ENCODE data around the gene SAMD1. TPM values are rescaled to one million over a fixed set of nuclear protein-coding genes. Genes with fewer than 3 reads are reported as not detected.
A peak's percentile ranks its signal among the peaks of the same experiment; 100 is the strongest.

SAMD1 gene
- polyA plus RNA-seq, 2 donors = 27.6 to 28.4 TPM

DNA sequence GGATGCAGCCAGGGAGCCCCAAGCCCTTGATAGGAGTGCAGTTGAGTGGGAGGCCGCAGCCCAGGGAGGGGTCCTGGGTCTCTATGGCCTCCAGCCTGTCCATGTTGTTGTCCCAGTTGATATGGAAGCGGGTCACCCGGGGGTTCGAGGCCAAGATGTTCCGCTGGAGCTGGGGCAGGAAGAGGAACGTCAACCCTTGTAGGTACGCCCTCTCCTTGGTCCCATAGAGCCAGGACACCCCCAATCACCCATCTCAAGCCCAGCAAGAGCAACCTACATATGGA lies 29.9 kb upstream of the SAMD1 start:
- no peak overlapping the region for H3K27ac ChIP-seq (ENCODE audit: low read depth in 2 of 2, low read length in 1 of 2)
- no peak overlapping the region for H3K4me3 ChIP-seq (ENCODE audit: low read depth in 1 of 2, low read length in 2 of 2)
- peaks cover 0 to 3% of the 10 kb centered on the region in 2 donors for H3K36me3 ChIP-seq (ENCODE audit: control insufficient read depth in 2 of 2, insufficient read depth in 2 of 2, low read length in 1 of 2)
- H3K27me3 ChIP-seq (ENCODE audit: control insufficient read depth in 1 of 2, insufficient read depth in 2 of 2, low read length in 2 of 2) = no peaks in the 10 kb centered on the region
- 93 to 95% methylated on average over 7 of the region's 7 CpGs for WGBS, 2 donors
- peaks cover 3 to 14% of the 10 kb centered on the region in 2 donors for H3K4me1 ChIP-seq (ENCODE audit: control insufficient read depth in 2 of 2, insufficient read depth in 2 of 2, low read length in 1 of 2)
- no peaks in the 10 kb centered on the region for H3K9me3 ChIP-seq (ENCODE audit: control insufficient read depth in 2 of 2, insufficient read depth in 1 of 2, low read depth in 1 of 2, low read length in 1 of 2)

- Histone ChIP-seq H3K27ac (ENCODE audit: low read depth in 2 of 2, low read length in 1 of 2) (peak overlapping the region; percentile 62 to 95), H3K4me3 (ENCODE audit: low read depth in 1 of 2, low read length in 2 of 2) (no peak overlapping the region)
Measured at GRCh38 chr19:14119644-14120496, 29.3 kb upstream of the SAMD1 start.

DNA sequence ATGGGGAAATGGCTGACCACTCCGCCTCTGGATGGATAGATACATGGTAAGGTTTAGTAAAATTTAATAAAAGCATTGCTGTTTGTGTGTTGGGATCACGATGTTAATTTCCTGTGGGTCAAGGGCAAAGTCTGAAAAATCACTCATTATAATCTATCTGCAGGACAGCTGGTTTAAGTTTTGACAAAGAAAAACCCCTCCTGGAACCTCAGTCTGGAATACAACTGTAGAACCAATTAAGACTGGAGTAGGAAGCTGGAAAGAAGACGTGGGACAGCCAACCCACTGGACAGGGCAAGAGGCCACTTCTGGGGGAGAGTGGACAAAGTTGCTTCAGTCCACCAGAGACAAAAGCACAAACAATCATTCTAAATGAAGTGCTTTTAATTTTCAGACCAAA lies 28.6 kb upstream of the SAMD1 start:
- peaks cover 3 to 16% of the 10 kb centered on the region in 2 donors for H3K4me1 ChIP-seq (ENCODE audit: control insufficient read depth in 2 of 2, insufficient read depth in 2 of 2, low read length in 1 of 2)
- H3K27ac ChIP-seq (ENCODE audit: low read depth in 2 of 2, low read length in 1 of 2) = peak overlapping the region; percentile 95 to 99
- WGBS, 2 donors = 47 to 54% methylated on average over 3 of the region's 3 CpGs
- H3K27me3 ChIP-seq (ENCODE audit: control insufficient read depth in 1 of 2, insufficient read depth in 2 of 2, low read length in 2 of 2) = no peaks in the 10 kb centered on the region
- H3K9me3 ChIP-seq (ENCODE audit: control insufficient read depth in 2 of 2, insufficient read depth in 1 of 2, low read depth in 1 of 2, low read length in 1 of 2) = no peaks in the 10 kb centered on the region
- peak overlapping the region in 1 of 2 donors; percentile 57 for H3K4me3 ChIP-seq (ENCODE audit: low read depth in 1 of 2, low read length in 2 of 2)
- H3K36me3 ChIP-seq (ENCODE audit: control insufficient read depth in 2 of 2, insufficient read depth in 2 of 2, low read length in 1 of 2) = no peaks in the 10 kb centered on the region

More at GRCh38 chr19:14119644-14120496, 29.3 kb upstream of the SAMD1 start:
- Histone ChIP-seq H3K4me1 (ENCODE audit: control insufficient read depth in 2 of 2, insufficient read depth in 2 of 2, low read length in 1 of 2) (peaks cover 3 to 14% of the 10 kb centered on the region in 2 donors), H3K36me3 (ENCODE audit: control insufficient read depth in 2 of 2, insufficient read depth in 2 of 2, low read length in 1 of 2) (no peaks in the 10 kb centered on the region), H3K9me3 (ENCODE audit: control insufficient read depth in 2 of 2, insufficient read depth in 1 of 2, low read depth in 1 of 2, low read length in 1 of 2) (no peaks in the 10 kb centered on the region), H3K27me3 (ENCODE audit: control insufficient read depth in 1 of 2, insufficient read depth in 2 of 2, low read length in 2 of 2) (no peaks in the 10 kb centered on the region)
- 86 to 91% methylated on average over 7 of the region's 7 CpGs for WGBS, 2 donors

GRCh38 chr19:14118165-14119051 lies 27.9 kb upstream of the SAMD1 start:
- peak overlapping the region; percentile 57 to 69 for H3K4me3 ChIP-seq (ENCODE audit: low read depth in 1 of 2, low read length in 2 of 2)
- whole genome bisulfite sequencing, 2 donors = 2 to 3% methylated on average over 45 to 61 of the region's 61 CpGs
- H3K27ac ChIP-seq (ENCODE audit: low read depth in 2 of 2, low read length in 1 of 2) = peak overlapping the region; percentile 95 to 99
- H3K9me3 ChIP-seq (ENCODE audit: control insufficient read depth in 2 of 2, insufficient read depth in 1 of 2, low read depth in 1 of 2, low read length in 1 of 2) = no peaks in the 10 kb centered on the region
- peaks cover 3 to 20% of the 10 kb centered on the region in 2 donors for H3K4me1 ChIP-seq (ENCODE audit: control insufficient read depth in 2 of 2, insufficient read depth in 2 of 2, low read length in 1 of 2)
- no peaks in the 10 kb centered on the region for H3K36me3 ChIP-seq (ENCODE audit: control insufficient read depth in 2 of 2, insufficient read depth in 2 of 2, low read length in 1 of 2)
- no peaks in the 10 kb centered on the region for H3K27me3 ChIP-seq (ENCODE audit: control insufficient read depth in 1 of 2, insufficient read depth in 2 of 2, low read length in 2 of 2)

DNA sequence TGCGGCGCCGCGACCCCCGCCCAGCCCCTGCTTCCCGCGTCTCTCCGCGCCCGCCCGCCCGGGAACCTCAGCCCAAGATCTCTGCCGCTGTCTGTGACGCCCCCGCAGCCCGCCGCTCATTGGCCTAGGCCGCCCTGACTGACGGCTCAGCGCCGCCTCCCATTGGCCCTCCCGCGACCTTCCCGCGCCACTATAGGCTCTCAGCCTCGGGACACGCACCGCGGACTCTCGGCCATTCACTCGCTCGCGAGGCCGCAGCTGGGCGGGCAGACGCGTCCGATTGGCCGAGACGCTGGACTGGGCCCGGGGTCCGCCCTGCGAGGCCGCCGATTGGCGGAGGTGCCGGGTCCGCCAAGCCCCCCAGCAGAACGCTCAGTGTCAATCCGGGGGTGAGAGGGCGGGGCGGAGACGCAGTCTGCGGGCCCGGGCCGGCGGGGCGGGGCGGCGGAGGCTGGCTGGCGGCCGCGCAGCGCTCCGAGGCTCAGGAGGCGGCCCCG lies 27.2 kb upstream of the SAMD1 start, which contains the start of gene PRKACA:
PRKACA (minus strand) TSS at position 95 of the 497 bp plus-strand sequence. CDS start 215 bp downstream, outside the sequence.
- peak within 1 kb of the TSS; percentile 95 to 99 for H3K27ac ChIP-seq (ENCODE audit: low read depth in 2 of 2, low read length in 1 of 2)
- no peaks in the 10 kb centered on the region for H3K9me3 ChIP-seq (ENCODE audit: control insufficient read depth in 2 of 2, insufficient read depth in 1 of 2, low read depth in 1 of 2, low read length in 1 of 2)
- H3K27me3 ChIP-seq (ENCODE audit: control insufficient read depth in 1 of 2, insufficient read depth in 2 of 2, low read length in 2 of 2) = no peaks in the 10 kb centered on the region
- peak within 1 kb of the TSS; percentile 73 to 81 for H3K4me3 ChIP-seq (ENCODE audit: low read depth in 1 of 2, low read length in 2 of 2)
- H3K4me1 ChIP-seq (ENCODE audit: control insufficient read depth in 2 of 2, insufficient read depth in 2 of 2, low read length in 1 of 2) = peaks cover 4 to 22% of the 10 kb centered on the region in 2 donors
- WGBS, 2 donors = 0 to 1% methylated on average over 45 to 67 of the region's 67 CpGs
- H3K36me3 ChIP-seq (ENCODE audit: control insufficient read depth in 2 of 2, insufficient read depth in 2 of 2, low read length in 1 of 2) = no peaks in the 10 kb centered on the region

DNA sequence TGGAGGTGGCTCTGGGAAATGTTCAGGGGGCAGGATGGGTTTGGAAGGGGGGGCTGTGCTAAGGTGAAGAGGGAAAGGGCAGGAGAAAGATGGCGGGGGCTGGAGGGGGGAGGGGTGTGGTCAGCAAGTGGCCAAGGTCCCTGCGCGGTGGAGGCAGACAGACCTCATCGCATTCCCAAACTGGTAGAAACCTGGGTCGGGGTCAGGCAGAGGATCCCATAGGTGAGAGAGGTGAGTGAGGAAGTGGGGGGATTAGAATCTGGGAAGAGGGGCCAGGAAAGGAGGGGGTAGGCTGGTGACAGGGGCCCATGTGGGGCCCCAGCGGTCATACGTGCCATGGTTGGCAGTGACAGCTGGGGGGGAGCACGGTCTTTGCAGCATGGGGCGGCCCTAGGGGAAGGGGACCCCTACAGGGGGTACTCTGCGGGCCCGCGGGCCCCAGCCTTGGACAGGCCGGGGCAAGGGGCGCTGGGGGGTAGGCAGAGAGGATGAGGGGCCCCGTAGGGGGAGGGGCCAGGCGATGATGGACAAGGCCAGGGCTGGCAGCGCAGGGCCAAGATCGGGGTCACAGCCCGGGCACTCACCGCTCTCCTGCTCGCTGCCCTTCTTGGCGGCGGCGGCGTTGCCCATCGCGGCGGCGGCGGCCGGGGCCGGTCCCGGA lies 26.5 kb upstream of the SAMD1 start:
- H3K27me3 ChIP-seq (ENCODE audit: control insufficient read depth in 1 of 2, insufficient read depth in 2 of 2, low read length in 2 of 2) = no peaks in the 10 kb centered on the region
- H3K4me3 ChIP-seq (ENCODE audit: low read depth in 1 of 2, low read length in 2 of 2) = peak overlapping the region; percentile 73 to 81
- 0 to 1% methylated on average over 15 to 33 of the region's 33 CpGs for WGBS, 2 donors
- peaks cover 10 to 24% of the 10 kb centered on the region in 2 donors for H3K4me1 ChIP-seq (ENCODE audit: control insufficient read depth in 2 of 2, insufficient read depth in 2 of 2, low read length in 1 of 2)
- H3K36me3 ChIP-seq (ENCODE audit: control insufficient read depth in 2 of 2, insufficient read depth in 2 of 2, low read length in 1 of 2) = no peaks in the 10 kb centered on the region
- H3K27ac ChIP-seq (ENCODE audit: low read depth in 2 of 2, low read length in 1 of 2) = peak overlapping the region; percentile 69 to 71
- H3K9me3 ChIP-seq (ENCODE audit: control insufficient read depth in 2 of 2, insufficient read depth in 1 of 2, low read depth in 1 of 2, low read length in 1 of 2) = no peaks in the 10 kb centered on the region

GRCh38 chr19:14116525-14116917 lies 26.0 kb upstream of the SAMD1 start:
- Histone ChIP-seq H3K4me1 (ENCODE audit: control insufficient read depth in 2 of 2, insufficient read depth in 2 of 2, low read length in 1 of 2) (peaks cover 10 to 24% of the 10 kb centered on the region in 2 donors), H3K27ac (ENCODE audit: low read depth in 2 of 2, low read length in 1 of 2) (no peak overlapping the region), H3K27me3 (ENCODE audit: control insufficient read depth in 1 of 2, insufficient read depth in 2 of 2, low read length in 2 of 2) (no peaks in the 10 kb centered on the region), H3K4me3 (ENCODE audit: low read depth in 1 of 2, low read length in 2 of 2) (peak overlapping the region; percentile 73 to 81), H3K36me3 (ENCODE audit: control insufficient read depth in 2 of 2, insufficient read depth in 2 of 2, low read length in 1 of 2) (no peaks in the 10 kb centered on the region), H3K9me3 (ENCODE audit: control insufficient read depth in 2 of 2, insufficient read depth in 1 of 2, low read depth in 1 of 2, low read length in 1 of 2) (no peaks in the 10 kb centered on the region)
- 9 to 12% methylated on average over 6 of the region's 6 CpGs for WGBS, 2 donors

DNA sequence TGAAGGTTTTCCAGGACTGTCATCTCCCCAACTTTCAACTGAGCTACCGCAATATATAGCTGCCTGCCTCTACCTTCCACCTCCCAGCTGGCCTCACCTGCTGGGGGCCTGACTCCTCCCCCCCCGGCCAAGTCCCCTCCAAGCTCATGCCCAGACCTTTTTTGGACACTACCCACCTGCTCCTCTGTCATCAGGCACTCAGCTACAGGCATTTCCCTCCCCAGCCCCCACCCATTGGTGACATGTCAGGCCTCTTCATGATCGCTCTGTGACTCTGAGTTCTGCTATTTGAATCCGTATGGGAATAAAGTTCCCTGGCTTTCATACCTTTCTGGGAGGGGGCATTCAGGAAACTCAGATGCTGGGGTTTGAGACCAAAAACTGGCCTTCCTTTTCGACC lies 25.2 kb upstream of the SAMD1 start:
- H3K27ac ChIP-seq (ENCODE audit: low read depth in 2 of 2, low read length in 1 of 2) = no peak overlapping the region
- peaks cover 10 to 24% of the 10 kb centered on the region in 2 donors for H3K4me1 ChIP-seq (ENCODE audit: control insufficient read depth in 2 of 2, insufficient read depth in 2 of 2, low read length in 1 of 2)
- H3K9me3 ChIP-seq (ENCODE audit: control insufficient read depth in 2 of 2, insufficient read depth in 1 of 2, low read depth in 1 of 2, low read length in 1 of 2) = no peaks in the 10 kb centered on the region
- 69 to 76% methylated on average over 5 of the region's 5 CpGs for WGBS, 2 donors
- H3K36me3 ChIP-seq (ENCODE audit: control insufficient read depth in 2 of 2, insufficient read depth in 2 of 2, low read length in 1 of 2) = no peaks in the 10 kb centered on the region
- H3K4me3 ChIP-seq (ENCODE audit: low read depth in 1 of 2, low read length in 2 of 2) = no peak overlapping the region
- H3K27me3 ChIP-seq (ENCODE audit: control insufficient read depth in 1 of 2, insufficient read depth in 2 of 2, low read length in 2 of 2) = no peaks in the 10 kb centered on the region

DNA sequence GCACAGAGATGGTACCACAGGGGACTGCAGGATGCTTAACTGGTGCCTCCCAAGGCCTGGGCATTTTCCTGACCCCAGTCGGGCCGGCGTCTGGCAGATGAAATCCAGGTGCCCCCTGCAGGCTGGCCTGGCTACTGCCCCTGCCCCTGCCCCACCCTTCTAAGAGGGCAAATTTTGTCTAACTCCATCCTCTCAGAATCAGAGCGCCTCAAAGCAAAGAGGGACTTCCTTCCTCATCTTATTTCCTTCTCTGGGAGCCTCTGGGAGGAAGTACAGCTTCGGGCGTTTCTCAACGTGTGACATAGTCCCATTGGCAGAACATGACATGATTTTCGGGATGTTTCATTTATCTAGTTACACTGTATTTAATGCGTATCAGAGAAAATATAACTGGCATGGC lies 24.3 kb upstream of the SAMD1 start:
- Histone ChIP-seq H3K4me1 (ENCODE audit: control insufficient read depth in 2 of 2, insufficient read depth in 2 of 2, low read length in 1 of 2) (peaks cover 10 to 24% of the 10 kb centered on the region in 2 donors), H3K27ac (ENCODE audit: low read depth in 2 of 2, low read length in 1 of 2) (peak overlapping the region; percentile 13 to 35), H3K27me3 (ENCODE audit: control insufficient read depth in 1 of 2, insufficient read depth in 2 of 2, low read length in 2 of 2) (no peaks in the 10 kb centered on the region), H3K4me3 (ENCODE audit: low read depth in 1 of 2, low read length in 2 of 2) (no peak overlapping the region), H3K9me3 (ENCODE audit: control insufficient read depth in 2 of 2, insufficient read depth in 1 of 2, low read depth in 1 of 2, low read length in 1 of 2) (no peaks in the 10 kb centered on the region), H3K36me3 (ENCODE audit: control insufficient read depth in 2 of 2, insufficient read depth in 2 of 2, low read length in 1 of 2) (no peaks in the 10 kb centered on the region)
- 38 to 41% methylated on average over 9 of the region's 9 CpGs for WGBS, 2 donors

All from esophagus (tissue), 2 donors.